Keratinocyte (primary cell): ENCODE measurements around the gene ARHGAP10.

ENCODE experiments used
- EZH2 ChIP-seq: IDR thresholded peaks from one replicate; pipeline ENCODE4 v1.6.1; 2012; ENCODE audit warnings: inconsistent platforms, mild to moderate bottlenecking, low read length, moderate library complexity
- TF ChIP-seq, protein P1 (sequence below), 3 experiments: IDR thresholded peaks in 1 of 3; conservative IDR thresholded peaks in 1 of 3; optimal IDR thresholded peaks in 1 of 3; 2 replicates in 2 of 3; 3 replicates in 1 of 3; pipeline versions ENCODE3 to v1.5.1; 2011; ENCODE audit warnings: low read length in 3 of 3, mild to moderate bottlenecking in 3 of 3, moderate library complexity in 2 of 3, control low read depth in 1 of 3, inconsistent platforms in 1 of 3; ENCODE audit not compliant: insufficient read depth in 2 of 3; ENCODE audit errors: extremely low read depth in 1 of 3

DNA sequence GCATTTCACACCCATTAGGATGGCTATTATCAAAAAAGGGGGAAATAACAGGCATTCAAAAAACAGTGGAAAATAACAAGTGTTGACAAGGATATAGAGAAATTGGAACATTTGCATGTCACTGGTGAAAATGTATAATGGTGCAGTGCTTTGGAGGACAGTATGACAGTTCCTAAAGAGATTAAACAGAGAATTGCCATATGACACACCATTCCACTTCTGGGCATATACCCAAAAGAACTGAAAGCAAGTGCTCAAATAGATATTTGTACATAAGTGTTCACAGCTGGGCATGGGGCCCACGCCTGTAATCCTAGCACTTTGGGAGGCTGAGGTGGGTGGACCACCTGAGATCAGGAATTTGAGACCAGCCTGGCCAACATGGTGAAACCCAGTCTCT lies 362.3 kb downstream of the ARHGAP10 start:
- TF ChIP-seq, protein P1, sequence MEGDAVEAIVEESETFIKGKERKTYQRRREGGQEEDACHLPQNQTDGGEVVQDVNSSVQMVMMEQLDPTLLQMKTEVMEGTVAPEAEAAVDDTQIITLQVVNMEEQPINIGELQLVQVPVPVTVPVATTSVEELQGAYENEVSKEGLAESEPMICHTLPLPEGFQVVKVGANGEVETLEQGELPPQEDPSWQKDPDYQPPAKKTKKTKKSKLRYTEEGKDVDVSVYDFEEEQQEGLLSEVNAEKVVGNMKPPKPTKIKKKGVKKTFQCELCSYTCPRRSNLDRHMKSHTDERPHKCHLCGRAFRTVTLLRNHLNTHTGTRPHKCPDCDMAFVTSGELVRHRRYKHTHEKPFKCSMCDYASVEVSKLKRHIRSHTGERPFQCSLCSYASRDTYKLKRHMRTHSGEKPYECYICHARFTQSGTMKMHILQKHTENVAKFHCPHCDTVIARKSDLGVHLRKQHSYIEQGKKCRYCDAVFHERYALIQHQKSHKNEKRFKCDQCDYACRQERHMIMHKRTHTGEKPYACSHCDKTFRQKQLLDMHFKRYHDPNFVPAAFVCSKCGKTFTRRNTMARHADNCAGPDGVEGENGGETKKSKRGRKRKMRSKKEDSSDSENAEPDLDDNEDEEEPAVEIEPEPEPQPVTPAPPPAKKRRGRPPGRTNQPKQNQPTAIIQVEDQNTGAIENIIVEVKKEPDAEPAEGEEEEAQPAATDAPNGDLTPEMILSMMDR (optimal IDR thresholded peaks at IDR 0.05 in 1 of 3, IDR thresholded peaks at IDR 0.05 in 1 of 3, conservative IDR thresholded peaks at IDR 0.05 in 1 of 3; ENCODE audit: extremely low read depth in 1 of 3, insufficient read depth in 2 of 3, low read length in 3 of 3): no peak
- no peak for TF ChIP-seq EZH2
